ENCODE results near the gene SLC39A1. TPM values are rescaled to one million over a fixed set of nuclear protein-coding genes. Genes with fewer than 3 reads are reported as not detected.

The SLC39A1 gene
- total and polyA plus RNA-seq, 9 of the 15 experiments (the other 6 are each of a cell fraction or from before 2014, with no cell fraction given), result 9.9 to 81.1 (median 62.7) TPM

DNA sequence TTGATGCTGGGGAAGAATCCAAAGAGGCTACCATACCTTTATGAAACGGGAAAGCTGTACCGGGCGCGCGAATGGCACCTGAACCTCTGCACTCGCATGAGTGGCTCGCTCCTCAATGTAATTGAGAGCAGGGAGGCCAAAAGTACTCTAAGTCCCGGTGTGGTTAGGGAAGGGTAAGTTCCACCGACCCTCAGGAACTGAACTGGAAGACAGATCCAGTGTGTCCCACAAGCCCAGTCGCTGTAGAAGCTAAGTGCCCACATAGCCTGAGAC is 41.6 kb downstream of the SLC39A1 start:
- Histone ChIP-seq H3K4me3 (peak overlapping the region; percentile 86), H3K27ac (ENCODE audit: extremely low read depth, low read depth, low read length) (peak overlapping the region; percentile 98), H3K9me3 (replicated peaks; ENCODE audit: control insufficient read depth, insufficient read depth, low read depth, low read length) (no peaks in the 10 kb centered on the region), H4K20me1 (replicated peaks; ENCODE audit: control insufficient read depth, insufficient read depth, low read length) (peaks cover 21% of the 10 kb centered on the region), H3K9me1 (ENCODE audit: control insufficient read depth, insufficient read depth, low read length) (no peaks in the 10 kb centered on the region), H3K27me3 (ENCODE audit: control insufficient read depth in 2 of 2, insufficient read depth in 2 of 2, low read length in 2 of 2) (no peaks in the 10 kb centered on the region), H3K36me3 (ENCODE audit: control insufficient read depth, insufficient read depth, low read length) (peaks cover 26% of the 10 kb centered on the region; the same call in 2 of the 3 replicates), H2AFZ (ENCODE audit: low read depth, low read length) (peak overlapping the region; percentile 56), H3K79me2 (ENCODE audit: control insufficient read depth, insufficient read depth, low read length) (peaks cover 55% of the 10 kb centered on the region), H3K9ac (ENCODE audit: insufficient read depth in 1 of 2, low read depth in 2 of 2, low read length in 2 of 2) (peak overlapping the region; percentile 90 to 91), H3K4me1 (replicated peaks in 1 of 2; ENCODE audit: control insufficient read depth in 2 of 2, insufficient read depth in 2 of 2, low read length in 2 of 2) (peaks cover 9 to 30% of the 10 kb centered on the region in 2 experiments), H3K4me2 (ENCODE audit: insufficient read depth, low read length) (peak overlapping the region; percentile 99)
- WGBS (ENCODE audit: insufficient coverage, low coverage, missing lambda C conversion rate), result 2% methylated on average over 10 of the region's 10 CpGs
- no peak for DNase-seq (ENCODE audit: extremely low read depth in 1 of 4, low spot score in 3 of 4)
- BruUV-seq (replicated peaks), result TSS peak; percentile 56
- ChIA-PET POLR2A (interaction anchor here (0.7 to 2.4 kb wide), 10 partner anchors 10 to 85 kb away, joined by 3 to 12 read pairs (median 4); partner anchors contain the start of genes DENND4B and RPS27), CTCF (ENCODE audit: low intra/inter-chr PET ratio) (no interaction called here)
- in situ Hi-C loops (cut with MboI), result no loop called here
- peak; percentile 0; the same call in 2 of the 3 replicates for ATAC-seq
- no peak for FAIRE-seq
- intact Hi-C loops (cut with micrococcal nuclease), result loop anchor here (2.0 to 5.0 kb wide), 5 partner anchors 39 to 299 kb away; partner anchors contain the start of gene UBAP2L
- TF ChIP-seq ETV5 (CRISPR knock-in tag; IDR thresholded peaks at IDR 0.05; ENCODE audit: low read depth) (peak; percentile 48; the same call in 1 of the 2 replicates), BCOR (IDR thresholded peaks at IDR 0.05) (no peak), GTF2E2 (tag; IDR thresholded peaks at IDR 0.05) (no peak), ZNF76 (CRISPR knock-in tag; IDR thresholded peaks at IDR 0.05; ENCODE audit: borderline replicate concordance) (no peak), SP1 (CRISPR knock-in tag; IDR thresholded peaks at IDR 0.05) (no peak), ZNF143 (CRISPR knock-in tag; IDR thresholded peaks at IDR 0.05) (peak; percentile 20; the same call in 1 of the 2 replicates), ARID4B (CRISPR knock-in tag; IDR thresholded peaks at IDR 0.05) (peak; percentile 54; the same call in 1 of the 2 replicates), CHD1 (IDR thresholded peaks at IDR 0.05; ENCODE audit: low read length) (peak; percentile 15), ZNF197 (CRISPR knock-in tag; IDR thresholded peaks at IDR 0.05; ENCODE audit: low read depth) (0 out of 2 replicates have a peak, but pooled peaks have one; percentile 4), LCOR (CRISPR knock-in tag; IDR thresholded peaks at IDR 0.05) (no peak), SREBF2 (CRISPR knock-in tag; IDR thresholded peaks at IDR 0.05) (no peak), CREM (IDR thresholded peaks at IDR 0.05; ENCODE audit: low read depth) (no peak), ATF2 (CRISPR knock-in tag; IDR thresholded peaks at IDR 0.05) (no peak)
- TF ChIP-seq, protein P1, sequence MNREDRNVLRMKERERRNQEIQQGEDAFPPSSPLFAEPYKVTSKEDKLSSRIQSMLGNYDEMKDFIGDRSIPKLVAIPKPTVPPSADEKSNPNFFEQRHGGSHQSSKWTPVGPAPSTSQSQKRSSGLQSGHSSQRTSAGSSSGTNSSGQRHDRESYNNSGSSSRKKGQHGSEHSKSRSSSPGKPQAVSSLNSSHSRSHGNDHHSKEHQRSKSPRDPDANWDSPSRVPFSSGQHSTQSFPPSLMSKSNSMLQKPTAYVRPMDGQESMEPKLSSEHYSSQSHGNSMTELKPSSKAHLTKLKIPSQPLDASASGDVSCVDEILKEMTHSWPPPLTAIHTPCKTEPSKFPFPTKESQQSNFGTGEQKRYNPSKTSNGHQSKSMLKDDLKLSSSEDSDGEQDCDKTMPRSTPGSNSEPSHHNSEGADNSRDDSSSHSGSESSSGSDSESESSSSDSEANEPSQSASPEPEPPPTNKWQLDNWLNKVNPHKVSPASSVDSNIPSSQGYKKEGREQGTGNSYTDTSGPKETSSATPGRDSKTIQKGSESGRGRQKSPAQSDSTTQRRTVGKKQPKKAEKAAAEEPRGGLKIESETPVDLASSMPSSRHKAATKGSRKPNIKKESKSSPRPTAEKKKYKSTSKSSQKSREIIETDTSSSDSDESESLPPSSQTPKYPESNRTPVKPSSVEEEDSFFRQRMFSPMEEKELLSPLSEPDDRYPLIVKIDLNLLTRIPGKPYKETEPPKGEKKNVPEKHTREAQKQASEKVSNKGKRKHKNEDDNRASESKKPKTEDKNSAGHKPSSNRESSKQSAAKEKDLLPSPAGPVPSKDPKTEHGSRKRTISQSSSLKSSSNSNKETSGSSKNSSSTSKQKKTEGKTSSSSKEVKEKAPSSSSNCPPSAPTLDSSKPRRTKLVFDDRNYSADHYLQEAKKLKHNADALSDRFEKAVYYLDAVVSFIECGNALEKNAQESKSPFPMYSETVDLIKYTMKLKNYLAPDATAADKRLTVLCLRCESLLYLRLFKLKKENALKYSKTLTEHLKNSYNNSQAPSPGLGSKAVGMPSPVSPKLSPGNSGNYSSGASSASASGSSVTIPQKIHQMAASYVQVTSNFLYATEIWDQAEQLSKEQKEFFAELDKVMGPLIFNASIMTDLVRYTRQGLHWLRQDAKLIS (CRISPR knock-in tag; IDR thresholded peaks at IDR 0.05), result 0 out of 2 replicates have a peak, but pooled peaks have one; percentile 10
